ENCODE measurements around the gene METTL8.
A peak's percentile ranks its signal among the peaks of the same experiment; 100 is the strongest.

Gene METTL8, protein sequence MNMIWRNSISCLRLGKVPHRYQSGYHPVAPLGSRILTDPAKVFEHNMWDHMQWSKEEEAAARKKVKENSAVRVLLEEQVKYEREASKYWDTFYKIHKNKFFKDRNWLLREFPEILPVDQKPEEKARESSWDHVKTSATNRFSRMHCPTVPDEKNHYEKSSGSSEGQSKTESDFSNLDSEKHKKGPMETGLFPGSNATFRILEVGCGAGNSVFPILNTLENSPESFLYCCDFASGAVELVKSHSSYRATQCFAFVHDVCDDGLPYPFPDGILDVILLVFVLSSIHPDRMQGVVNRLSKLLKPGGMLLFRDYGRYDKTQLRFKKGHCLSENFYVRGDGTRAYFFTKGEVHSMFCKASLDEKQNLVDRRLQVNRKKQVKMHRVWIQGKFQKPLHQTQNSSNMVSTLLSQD

DNA sequence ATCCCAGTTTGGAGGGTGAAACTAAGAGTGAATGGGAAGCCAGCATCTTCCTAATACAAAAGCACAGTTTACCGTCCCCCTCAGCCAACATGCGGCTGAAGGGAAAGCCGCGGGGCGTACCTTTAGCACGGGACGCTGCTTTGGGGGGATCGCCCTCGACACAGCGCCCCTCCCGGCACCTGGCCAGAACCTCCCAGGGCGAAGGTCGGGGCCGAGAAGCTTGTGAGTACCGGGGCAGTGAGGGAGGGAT lies at the start of gene METTL8:
TSS of gene METTL8 (minus strand) at position 228 of the 250 bp plus-strand sequence. CDS start 41,805 bp downstream, outside the sequence.
- DNase-seq = no peak

DNA sequence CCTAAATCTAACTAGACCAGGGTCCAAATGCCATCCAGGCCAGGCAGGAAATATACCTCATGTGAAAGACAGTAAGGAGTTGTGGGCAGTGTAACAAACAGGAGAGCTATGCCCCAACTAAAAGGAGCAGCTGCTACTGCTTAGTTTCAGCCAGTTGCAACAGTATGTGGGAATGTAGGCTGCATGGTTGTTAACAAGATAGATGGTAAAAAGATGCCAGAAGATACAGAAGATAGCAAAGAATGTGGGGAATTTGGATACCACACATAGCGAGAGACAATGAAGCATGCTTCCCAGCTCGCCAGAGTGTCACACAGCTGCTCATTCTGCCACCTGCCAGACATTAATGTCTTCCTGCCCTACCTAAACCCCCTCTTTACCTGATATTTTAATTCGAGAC lies 49.1 kb upstream of the METTL8 start:
- no peak for DNase-seq

DNA sequence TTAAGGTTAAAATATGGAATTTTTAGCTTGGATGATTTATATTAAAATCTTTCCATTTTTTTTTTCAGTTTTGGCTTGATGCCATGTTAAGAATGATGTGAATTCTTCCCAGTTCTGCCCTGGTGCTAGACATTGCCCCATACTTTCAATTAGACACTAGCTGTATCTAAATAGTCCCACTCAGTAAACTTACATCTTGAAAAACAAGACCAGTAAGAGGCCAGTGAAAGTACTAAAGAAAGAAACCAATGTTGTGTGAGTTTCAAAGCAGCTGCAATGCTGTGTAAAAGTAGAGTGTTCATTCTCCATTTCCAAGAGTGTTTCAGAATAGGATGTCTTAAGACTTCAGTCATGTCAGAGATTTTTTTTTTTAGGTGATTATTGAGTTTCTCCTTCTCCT lies 48.5 kb upstream of the METTL8 start:
- no peak for DNase-seq

- no peak for DNase-seq
Observed at GRCh38 chr2:171480908-171481307, 47.1 kb upstream of the METTL8 start.

DNA sequence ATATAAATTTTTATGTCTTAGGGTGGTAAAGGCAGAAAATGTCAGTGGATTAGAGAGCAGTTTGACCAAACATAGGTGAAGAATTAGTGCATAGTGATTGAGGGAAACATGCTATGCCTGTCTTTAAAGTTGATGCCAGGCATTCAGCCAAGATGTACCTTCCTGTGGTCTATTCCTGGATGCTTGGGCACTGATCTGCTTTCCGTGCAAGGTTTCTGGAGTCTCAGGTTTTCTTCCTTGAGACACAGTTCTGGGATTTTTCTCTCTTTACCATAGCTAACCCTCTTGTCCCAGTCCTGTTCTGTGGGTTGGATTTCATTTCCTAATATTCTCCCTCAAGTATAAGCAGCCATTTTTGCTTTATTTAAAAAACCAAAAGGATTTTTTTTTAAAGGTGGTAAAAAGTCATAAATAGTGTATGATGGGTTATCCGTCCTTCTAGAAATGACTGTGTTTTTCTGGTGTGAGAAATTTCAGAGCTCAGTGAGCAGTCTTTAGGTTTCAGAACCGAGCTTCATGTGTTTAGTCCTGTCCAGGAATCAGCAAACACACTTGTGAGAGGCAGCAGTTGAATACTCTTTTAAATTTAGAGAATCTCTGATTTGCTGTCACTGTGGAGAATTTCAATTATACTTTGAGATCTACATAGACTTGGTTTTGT lies 45.5 kb upstream of the METTL8 start:
- no peak for DNase-seq

DNA sequence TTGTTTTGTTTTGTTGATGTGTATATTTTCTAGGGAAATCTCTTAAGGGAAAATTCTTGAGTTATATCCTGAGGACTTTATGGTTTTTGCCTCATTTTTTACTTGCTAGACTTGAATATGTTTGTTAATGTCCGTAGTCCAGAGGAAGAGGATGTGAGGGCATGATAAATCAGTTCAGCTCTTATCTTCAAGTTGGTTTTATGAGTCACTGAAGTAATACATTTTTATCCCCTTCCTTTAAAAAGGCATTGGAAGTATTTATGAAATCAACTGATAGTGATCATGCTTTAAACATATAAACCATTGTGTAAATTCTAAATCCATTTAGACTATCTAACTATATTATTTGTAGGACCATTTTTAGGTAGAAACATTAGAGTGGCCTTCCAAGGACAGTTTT lies 44.6 kb upstream of the METTL8 start:
- DNase-seq = no peak

GRCh38 chr2:171475979-171476378 lies 42.2 kb upstream of the METTL8 start:
- DNase-seq = no peak

DNA sequence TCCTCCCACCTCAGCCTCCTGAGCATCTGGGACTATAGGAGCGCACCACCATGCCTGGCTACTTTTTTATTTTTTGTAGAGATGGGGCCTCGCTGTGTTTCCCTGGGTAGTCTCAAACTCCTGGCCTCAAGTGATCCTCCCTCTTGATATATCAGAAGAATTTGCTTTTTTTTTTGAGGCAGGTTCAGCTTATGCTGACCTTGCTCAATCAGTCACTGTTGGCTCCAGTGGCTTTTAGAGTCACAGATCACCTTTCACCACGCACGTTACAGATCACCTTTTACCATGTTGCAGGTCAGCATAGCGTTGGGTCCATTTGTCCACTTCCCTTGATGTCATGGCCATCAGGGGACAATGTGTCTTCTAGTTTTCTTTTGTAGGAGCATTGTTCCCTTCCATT lies 36.3 kb upstream of the METTL8 start:
- DNase-seq = no peak

DNA sequence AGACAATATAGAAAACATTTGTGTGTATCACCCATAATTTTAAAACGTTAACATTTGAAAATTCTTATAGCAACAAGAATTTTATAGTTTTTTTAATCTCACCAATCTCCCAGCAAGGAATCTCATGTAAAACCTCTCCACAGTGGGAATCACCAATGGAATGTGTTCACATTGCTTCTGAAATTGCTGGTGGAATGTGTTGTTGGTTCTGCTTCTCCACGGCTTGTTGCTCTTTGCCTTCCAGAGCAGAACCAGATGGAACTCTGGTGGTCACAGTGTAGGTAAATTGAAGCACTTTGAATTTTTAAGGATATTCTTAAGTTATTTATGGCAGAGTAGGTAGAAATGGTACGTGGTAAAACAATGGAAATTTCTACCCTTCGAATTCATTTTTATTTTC lies 35.4 kb upstream of the METTL8 start:
- DNase-seq = no peak

DNA sequence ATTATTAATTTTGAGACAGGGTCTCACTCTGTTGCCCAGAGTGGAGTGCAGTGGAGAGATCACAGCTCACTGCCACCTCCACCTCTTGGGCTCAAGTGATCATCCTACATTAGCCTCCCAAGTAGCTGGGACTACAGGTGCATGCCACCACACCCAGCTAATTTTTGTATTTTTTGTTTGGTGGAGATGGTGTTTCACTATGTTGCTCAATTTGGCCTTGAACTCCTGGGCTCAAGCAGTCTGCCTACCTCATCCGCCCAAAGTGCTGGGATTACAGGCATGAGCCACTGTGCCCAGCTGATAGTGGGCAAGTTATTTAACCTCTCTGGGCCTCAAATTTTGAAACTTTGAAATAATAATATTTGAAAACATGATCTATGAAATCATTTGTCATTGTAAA lies 26.7 kb upstream of the METTL8 start:
- no peak for DNase-seq

DNA sequence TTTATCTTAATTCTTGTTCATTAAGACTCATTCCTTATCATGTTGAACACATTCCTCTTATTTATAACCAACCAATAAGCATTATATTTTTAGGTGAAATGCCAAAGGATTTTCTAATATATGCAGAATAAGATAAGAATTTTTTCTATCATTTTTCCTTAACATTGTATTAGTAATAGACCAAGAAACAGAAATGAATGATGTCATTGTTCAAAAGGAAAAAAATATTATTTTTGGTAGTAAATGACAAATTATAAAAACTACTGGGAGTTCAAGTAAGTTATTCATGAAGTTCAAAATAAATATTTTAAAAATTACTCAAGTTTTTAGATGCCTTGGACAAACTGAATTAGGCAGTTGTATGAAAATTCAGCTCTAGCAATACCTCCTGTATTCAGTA lies 25.7 kb upstream of the METTL8 start:
- DNase-seq = no peak

GRCh38 chr2:171452773-171453172 lies 19.0 kb upstream of the METTL8 start:
- DNase-seq = no peak

DNA sequence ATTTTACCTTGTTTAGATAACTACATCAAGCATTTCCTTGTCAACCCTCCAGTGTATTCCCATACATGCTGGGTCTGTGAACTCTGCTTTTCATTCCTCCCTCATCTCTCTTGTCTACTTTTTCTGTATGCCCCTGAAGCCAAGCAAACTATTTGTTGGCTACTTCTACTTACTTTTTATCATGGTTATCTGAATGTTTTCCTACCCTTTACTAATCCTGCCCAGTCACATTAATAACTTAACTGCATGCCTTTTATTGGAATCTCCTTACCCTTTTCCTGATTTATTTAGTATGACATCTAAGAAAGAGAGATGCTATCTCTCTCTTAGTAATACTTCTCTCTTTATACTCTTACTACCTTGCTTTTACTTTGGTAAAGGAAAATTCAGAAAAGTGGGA lies 17.3 kb upstream of the METTL8 start:
- no peak for DNase-seq

- DNase-seq = peak in 1 of 2 donors; percentile 2
Observed at GRCh38 chr2:171447675-171448074, 13.9 kb upstream of the METTL8 start.

DNA sequence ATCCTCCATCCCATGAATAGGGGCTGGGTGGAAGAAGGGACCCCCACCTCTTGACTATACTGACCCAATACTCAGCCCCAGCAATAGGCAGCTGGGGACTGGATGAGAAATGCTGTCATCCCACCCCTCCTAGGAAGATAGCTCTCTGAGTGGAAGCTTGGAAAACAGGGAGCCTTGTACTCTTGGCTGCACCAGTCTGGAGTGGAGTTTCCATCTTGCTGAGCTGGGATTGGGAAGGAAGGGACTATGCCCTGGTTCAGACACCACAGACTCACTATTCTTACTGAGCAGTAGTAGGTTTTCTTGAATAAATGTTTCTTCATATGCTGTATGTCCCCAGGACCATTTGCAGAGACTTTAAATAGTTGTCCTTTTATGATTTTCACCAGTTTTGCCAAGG lies 7.7 kb upstream of the METTL8 start:
- no peak for DNase-seq

- no peak for DNase-seq
Observed at GRCh38 chr2:171436307-171436706, 2.5 kb upstream of the METTL8 start.

- peak; percentile 85 to 88 for DNase-seq
Observed at GRCh38 chr2:171434013-171434989, 511 bp upstream of the METTL8 start, which contains the start of gene DCAF17. Gene DCAF17 (plus strand): TSS chr2:171434226. CDS start chr2:171434578, 352 bp downstream.

GRCh38 chr2:171432969-171433762 lies 624 bp downstream of the METTL8 start:
- no peak for DNase-seq

- no peak for DNase-seq
Observed at GRCh38 chr2:171432206-171432968, 1.4 kb downstream of the METTL8 start.

DNA sequence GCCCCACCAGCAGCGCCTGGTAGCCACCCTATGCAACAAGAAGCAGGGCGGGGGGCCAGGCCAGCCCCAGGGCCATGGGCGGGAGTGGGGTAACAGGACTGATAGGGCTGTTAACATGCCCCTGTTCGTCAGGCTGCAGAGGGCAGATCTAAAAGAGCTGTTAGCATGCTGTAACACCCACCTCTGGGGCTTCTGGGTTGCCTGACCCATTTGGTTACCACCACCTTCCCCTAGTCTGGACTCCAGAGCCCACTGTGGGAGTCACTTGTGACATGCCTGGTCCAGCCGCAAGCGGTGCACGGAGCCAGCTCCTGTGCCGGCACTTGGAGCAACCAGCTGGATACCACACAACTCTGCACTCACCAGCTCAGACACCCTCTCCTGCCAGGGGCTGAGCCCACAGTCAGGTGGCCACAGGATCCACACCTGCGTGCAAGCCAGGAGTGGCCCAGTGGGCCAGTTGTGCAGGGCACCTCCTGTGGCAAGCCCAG lies 2.1 kb downstream of the METTL8 start:
- no peak for DNase-seq
